Memory B cell (primary cell): ENCODE results near the gene COLEC11.
"Not testable (repeated sequence)": the region's sequence is repeated elsewhere in the genome, so short reads cannot be mapped to it uniquely, and the experiment has no call there.

Source experiments
- ATAC-seq: fragments of 150-1000 bp; cut with Tn5 transposase; 2 replicates; pipeline ENCODE4 v1.10.0; 2021; ENCODE audit warnings: low read depth, mild to moderate bottlenecking, moderate library complexity
- DNase-seq, 2 donors: peaks; one replicate each; pipeline ENCODE4 v3.0.0; 2022; ENCODE audit warnings: low spot score in 2 of 2
- H3K27ac Mint-ChIP-seq: one replicate; pipeline ENCODE4 v1.8.0; 2022; ENCODE audit warnings: mild to moderate bottlenecking, moderate library complexity, mixed read lengths
- H3K27me3 Mint-ChIP-seq: one replicate; pipeline ENCODE4 v1.8.0; 2022; ENCODE audit warnings: mixed read lengths
- H3K36me3 Mint-ChIP-seq: one replicate; pipeline ENCODE4 v1.8.0; 2022; ENCODE audit warnings: mild to moderate bottlenecking, mixed read lengths
- H3K4me1 Mint-ChIP-seq: one replicate; pipeline ENCODE4 v1.8.0; 2022; ENCODE audit warnings: mixed read lengths
- H3K4me3 Mint-ChIP-seq: one replicate; pipeline ENCODE4 v1.8.0; 2022; ENCODE audit warnings: mild to moderate bottlenecking, moderate library complexity, mixed read lengths
- H3K9me3 Mint-ChIP-seq: one replicate; pipeline ENCODE4 v1.8.0; 2022; ENCODE audit warnings: mixed read lengths

The COLEC11 gene

GRCh38 chr2:3660640-3661039 is 65.7 kb downstream of the COLEC11 start:
- peak overlapping the region; percentile 87 for H3K27ac Mint-ChIP-seq
- not testable (repeated sequence) for DNase-seq, H3K9me3 Mint-ChIP-seq, H3K36me3 Mint-ChIP-seq, ATAC-seq, H3K27me3 Mint-ChIP-seq
- H3K4me3 Mint-ChIP-seq = peak overlapping the region; percentile 31
- peaks cover 15% of the 10 kb centered on the region for H3K4me1 Mint-ChIP-seq

- Mint-ChIP-seq H3K36me3 (no peaks in the 10 kb centered on the region), H3K27ac (peak overlapping the region; percentile 87)
Observed at GRCh38 chr2:3661149-3661660, 66.3 kb downstream of the COLEC11 start.

DNA sequence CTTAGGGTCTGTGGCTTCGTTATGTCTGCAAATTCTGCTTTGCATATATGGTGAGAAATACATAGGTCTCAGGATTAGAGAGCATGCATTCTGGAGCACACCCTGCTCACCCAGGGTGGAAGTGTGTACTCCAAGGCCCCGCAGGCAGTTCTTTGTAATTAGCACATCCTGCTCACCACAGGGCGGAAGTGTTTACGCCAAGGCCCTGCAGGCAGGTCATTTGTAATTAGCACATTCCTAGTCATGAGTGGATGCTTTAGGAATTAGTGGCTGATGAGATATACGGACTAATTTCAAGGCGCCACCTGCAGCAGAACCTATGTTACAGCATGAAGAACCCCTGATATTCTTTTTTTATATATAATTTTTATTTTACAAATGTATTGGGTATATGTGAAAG is 67.3 kb downstream of the COLEC11 start:
- ATAC-seq = peak; percentile 68
- Mint-ChIP-seq H3K4me1 (peaks cover 15% of the 10 kb centered on the region), H3K36me3 (no peaks in the 10 kb centered on the region), H3K27me3 (no peaks in the 10 kb centered on the region), H3K27ac (peak overlapping the region; percentile 87), H3K4me3 (no peak overlapping the region), H3K9me3 (peaks cover 3% of the 10 kb centered on the region)
- no peak for DNase-seq

More at GRCh38 chr2:3661149-3661660, 66.3 kb downstream of the COLEC11 start:
- Mint-ChIP-seq H3K9me3 (peaks cover 3% of the 10 kb centered on the region), H3K4me1 (peaks cover 15% of the 10 kb centered on the region), H3K27me3 (no peaks in the 10 kb centered on the region), H3K4me3 (no peak overlapping the region)
- DNase-seq (no peak), ATAC-seq (no peak)

DNA sequence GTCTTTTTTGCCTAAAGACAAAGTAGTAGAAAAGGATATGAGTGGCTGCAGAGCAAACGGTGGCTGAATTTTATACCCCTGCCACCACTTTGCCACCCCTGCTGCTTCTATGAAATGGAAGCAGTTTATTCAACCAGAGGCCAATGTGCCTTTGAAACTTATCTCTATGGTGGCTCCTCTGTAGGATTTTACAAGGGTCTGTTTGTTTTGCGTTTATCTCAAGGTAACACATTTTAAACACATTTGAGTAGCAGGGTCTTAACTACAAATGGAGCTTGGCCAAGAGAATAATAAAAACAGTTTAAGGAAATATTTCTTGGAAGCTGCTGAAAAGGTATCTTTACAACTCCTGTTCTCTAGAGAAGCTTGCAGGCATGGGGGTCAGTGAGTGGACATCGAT is 69.2 kb downstream of the COLEC11 start:
- H3K27ac Mint-ChIP-seq = no peak overlapping the region
- peaks cover 3% of the 10 kb centered on the region for H3K9me3 Mint-ChIP-seq
- H3K4me3 Mint-ChIP-seq = no peak overlapping the region

DNA sequence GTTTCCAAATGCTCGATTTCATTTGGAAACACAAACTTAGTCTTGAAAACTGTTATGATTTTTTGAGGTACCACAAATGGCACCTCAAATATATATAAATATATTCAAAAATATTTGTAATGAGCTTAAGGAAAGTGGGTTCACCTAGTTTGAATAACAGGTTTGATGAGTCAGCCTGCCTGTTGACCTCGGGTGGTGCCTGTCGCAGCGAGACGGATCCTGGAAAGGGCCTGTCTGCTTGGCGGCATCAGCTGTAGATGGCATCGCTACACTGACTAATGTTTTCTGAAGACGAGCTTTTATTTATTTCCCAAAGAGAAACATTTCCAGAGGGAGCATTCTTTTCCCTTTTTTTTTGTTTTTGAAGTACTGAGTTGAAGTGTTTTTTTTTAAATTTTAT is 70.0 kb downstream of the COLEC11 start:
- H3K27me3 Mint-ChIP-seq = peaks cover 9% of the 10 kb centered on the region
- no peak overlapping the region for H3K4me3 Mint-ChIP-seq
- peaks cover 14% of the 10 kb centered on the region for H3K4me1 Mint-ChIP-seq
- DNase-seq (no peak), ATAC-seq (no peak)
- peaks cover 3% of the 10 kb centered on the region for H3K9me3 Mint-ChIP-seq
- no peaks in the 10 kb centered on the region for H3K36me3 Mint-ChIP-seq
- H3K27ac Mint-ChIP-seq = no peak overlapping the region

More for the DNA sequence above, 69.2 kb downstream of the COLEC11 start:
- DNase-seq (no peak), ATAC-seq (no peak)
- Mint-ChIP-seq H3K27me3 (peaks cover 6% of the 10 kb centered on the region), H3K4me1 (peaks cover 15% of the 10 kb centered on the region), H3K36me3 (no peaks in the 10 kb centered on the region)

GRCh38 chr2:3665886-3666612 is 71.1 kb downstream of the COLEC11 start:
- peaks cover 3% of the 10 kb centered on the region for H3K9me3 Mint-ChIP-seq
- no peaks in the 10 kb centered on the region for H3K36me3 Mint-ChIP-seq
- H3K27me3 Mint-ChIP-seq = peaks cover 11% of the 10 kb centered on the region
- no peak for DNase-seq
- H3K4me1 Mint-ChIP-seq = peaks cover 6% of the 10 kb centered on the region
- no peak overlapping the region for H3K4me3 Mint-ChIP-seq
- ATAC-seq = no peak
- H3K27ac Mint-ChIP-seq = no peak overlapping the region

DNA sequence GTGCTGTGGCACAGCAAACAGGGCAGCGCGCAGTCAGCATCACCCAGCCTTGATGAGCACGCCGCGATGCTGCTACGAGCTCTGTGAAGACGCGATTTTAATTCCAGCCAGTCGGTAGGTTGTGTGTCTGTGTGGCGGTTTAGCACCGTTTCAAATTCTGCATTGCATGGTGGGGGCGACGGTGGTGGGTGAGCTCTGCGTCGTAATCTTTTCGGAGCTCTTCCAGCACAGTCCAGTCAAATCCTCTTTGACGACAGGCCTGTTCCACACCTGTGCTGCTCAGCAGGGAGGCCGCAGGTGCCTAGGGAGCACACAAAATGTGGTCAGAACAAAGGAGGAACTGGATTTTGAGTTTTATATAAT is 71.7 kb downstream of the COLEC11 start:
- H3K4me3 Mint-ChIP-seq = no peak overlapping the region
- H3K9me3 Mint-ChIP-seq = peaks cover 3% of the 10 kb centered on the region
- H3K27ac Mint-ChIP-seq = no peak overlapping the region
- DNase-seq (no peak), ATAC-seq (no peak)
- no peaks in the 10 kb centered on the region for H3K36me3 Mint-ChIP-seq
- peaks cover 11% of the 10 kb centered on the region for H3K27me3 Mint-ChIP-seq
- peaks cover 6% of the 10 kb centered on the region for H3K4me1 Mint-ChIP-seq

DNA sequence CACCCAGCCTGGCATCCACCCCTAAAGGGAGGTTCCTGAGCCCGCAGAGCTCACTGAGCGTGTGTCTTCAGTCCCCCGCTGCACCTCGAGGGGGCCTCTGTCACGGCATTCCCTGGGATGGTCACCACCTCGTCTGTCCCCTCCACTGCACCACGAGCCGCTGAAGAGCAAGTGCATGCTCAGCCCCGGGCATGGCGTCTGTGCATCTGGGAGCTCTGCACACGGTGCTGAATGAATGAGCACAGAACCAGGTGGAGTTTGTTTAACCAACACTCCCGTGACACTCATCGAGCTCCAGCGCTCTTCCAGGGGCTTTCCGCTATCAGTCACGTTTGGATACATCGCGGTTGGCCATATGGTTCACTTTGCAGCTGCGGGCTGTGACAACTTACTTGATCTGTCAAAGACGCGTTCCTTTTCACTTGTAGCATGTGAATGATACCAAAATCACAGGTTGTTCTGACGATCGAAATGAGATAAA is 72.3 kb downstream of the COLEC11 start:
- ATAC-seq (peak; percentile 14), DNase-seq (no peak)
- Mint-ChIP-seq H3K9me3 (peaks cover 3% of the 10 kb centered on the region), H3K27ac (no peak overlapping the region), H3K4me1 (peaks cover 3% of the 10 kb centered on the region), H3K4me3 (no peak overlapping the region), H3K36me3 (no peaks in the 10 kb centered on the region), H3K27me3 (peaks cover 11% of the 10 kb centered on the region)

DNA sequence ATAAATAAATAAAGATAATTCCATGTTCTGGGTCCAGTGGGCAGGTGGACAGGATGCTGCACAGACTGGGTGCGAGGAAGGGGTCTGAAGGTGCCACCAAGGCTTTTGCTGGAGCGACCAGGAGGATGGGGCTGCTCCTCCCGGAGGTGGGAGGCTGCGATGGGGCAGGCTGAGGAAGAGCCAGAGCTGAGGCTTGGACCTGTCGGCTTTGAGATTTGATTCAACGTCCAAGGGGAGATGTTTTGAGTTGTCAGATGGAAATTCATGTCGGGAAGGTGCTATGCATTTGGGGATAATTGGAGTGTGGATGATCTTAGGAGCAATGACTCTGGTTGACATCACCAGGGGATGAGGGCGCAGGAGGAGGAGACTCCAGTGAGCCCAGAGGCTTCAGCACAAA is 74.7 kb downstream of the COLEC11 start:
- DNase-seq = no peak
- ATAC-seq = no peak
- no peak overlapping the region for H3K27ac Mint-ChIP-seq

DNA sequence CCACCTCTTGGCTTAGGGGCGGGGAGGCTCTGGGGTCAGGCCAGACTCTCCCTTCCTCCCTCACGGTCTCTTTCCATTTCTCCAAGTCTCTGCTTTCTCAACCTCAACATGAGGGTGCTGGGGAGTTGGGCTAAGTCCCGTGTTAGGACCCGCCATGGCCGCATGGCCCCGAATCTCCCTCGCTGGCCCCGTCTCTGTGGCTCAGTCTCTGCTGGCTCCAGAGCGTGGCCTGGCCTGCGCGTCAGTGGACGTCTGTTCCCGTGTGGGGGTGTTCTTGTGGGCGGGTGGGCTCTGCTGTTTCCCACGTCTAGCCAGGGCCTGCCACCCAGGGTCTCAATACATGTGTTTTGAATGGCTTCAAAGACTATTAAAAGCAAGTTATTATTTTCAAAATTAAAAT is 75.5 kb downstream of the COLEC11 start:
- Mint-ChIP-seq H3K4me3 (no peak overlapping the region), H3K27ac (no peak overlapping the region), H3K9me3 (peaks cover 2% of the 10 kb centered on the region), H3K4me1 (no peaks in the 10 kb centered on the region), H3K27me3 (peaks cover 11% of the 10 kb centered on the region), H3K36me3 (no peaks in the 10 kb centered on the region)
- DNase-seq = no peak
- ATAC-seq = no peak

More for the DNA sequence above, 74.7 kb downstream of the COLEC11 start:
- Mint-ChIP-seq H3K27me3 (peaks cover 11% of the 10 kb centered on the region), H3K36me3 (no peaks in the 10 kb centered on the region), H3K9me3 (peaks cover 3% of the 10 kb centered on the region), H3K4me3 (no peak overlapping the region), H3K4me1 (no peaks in the 10 kb centered on the region)

DNA sequence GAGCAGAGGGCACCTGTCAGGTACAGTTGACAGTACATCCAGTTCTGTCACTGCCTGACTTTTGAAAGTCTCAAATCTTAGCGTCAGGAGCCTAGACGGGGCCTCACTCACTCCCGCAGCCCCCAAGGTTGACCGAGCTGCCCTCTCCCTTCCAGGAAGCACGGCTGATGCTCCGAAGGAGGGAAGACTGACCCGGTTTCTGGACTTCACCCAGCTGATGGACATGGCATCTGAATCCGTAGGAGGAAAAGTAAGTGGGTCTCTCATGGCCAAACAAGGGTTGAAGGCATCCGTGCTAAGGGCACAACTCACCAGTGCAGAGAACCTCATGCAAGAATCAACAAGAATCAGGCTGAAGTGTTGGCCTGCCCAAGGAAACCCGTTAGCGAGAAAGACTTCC is 76.0 kb downstream of the COLEC11 start:
- ATAC-seq = no peak
- H3K27me3 Mint-ChIP-seq = peaks cover 11% of the 10 kb centered on the region

GRCh38 chr2:3672861-3673678 is 78.2 kb downstream of the COLEC11 start:
- Mint-ChIP-seq H3K36me3 (no peaks in the 10 kb centered on the region), H3K27ac (no peak overlapping the region), H3K4me1 (no peaks in the 10 kb centered on the region), H3K27me3 (peaks cover 11% of the 10 kb centered on the region), H3K9me3 (no peaks in the 10 kb centered on the region), H3K4me3 (no peak overlapping the region)
- no peak for ATAC-seq
- no peak for DNase-seq

More for the DNA sequence above, 76.0 kb downstream of the COLEC11 start:
- H3K4me1 Mint-ChIP-seq = no peaks in the 10 kb centered on the region
- no peak for DNase-seq
- H3K9me3 Mint-ChIP-seq = no peaks in the 10 kb centered on the region
- H3K4me3 Mint-ChIP-seq = no peak overlapping the region
- no peaks in the 10 kb centered on the region for H3K36me3 Mint-ChIP-seq
- H3K27ac Mint-ChIP-seq = no peak overlapping the region

- ATAC-seq (no peak), DNase-seq (no peak)
- Mint-ChIP-seq H3K9me3 (no peaks in the 10 kb centered on the region), H3K36me3 (no peaks in the 10 kb centered on the region), H3K4me3 (no peak overlapping the region), H3K27me3 (peaks cover 10% of the 10 kb centered on the region), H3K4me1 (no peaks in the 10 kb centered on the region), H3K27ac (no peak overlapping the region)
Observed at GRCh38 chr2:3674066-3674845, 79.3 kb downstream of the COLEC11 start.

DNA sequence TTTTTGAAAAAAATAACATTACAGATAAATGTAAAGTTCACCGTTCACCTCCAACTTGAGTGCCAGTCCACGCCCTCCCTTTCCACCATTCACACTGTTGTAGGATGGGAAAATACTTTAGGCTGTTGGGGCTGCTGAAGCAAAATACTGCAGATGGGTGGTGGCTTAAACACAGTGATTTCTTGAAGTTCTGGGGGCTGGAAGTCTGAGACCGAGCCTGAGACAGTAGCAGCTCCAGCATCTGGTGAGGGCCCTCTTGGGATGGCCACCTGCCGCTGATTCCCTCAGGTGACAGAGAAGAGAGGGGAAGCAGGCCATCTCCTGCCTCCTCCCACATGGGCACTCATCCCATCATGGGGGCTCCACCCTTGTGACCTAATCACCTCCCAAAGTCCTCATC is 80.8 kb downstream of the COLEC11 start:
- Mint-ChIP-seq H3K4me1 (peaks cover 2% of the 10 kb centered on the region), H3K27me3 (peaks cover 5% of the 10 kb centered on the region), H3K9me3 (no peaks in the 10 kb centered on the region), H3K36me3 (no peaks in the 10 kb centered on the region), H3K27ac (no peak overlapping the region), H3K4me3 (no peak overlapping the region)
- ATAC-seq (no peak), DNase-seq (no peak)
